C4-2B (cell line): Measurements from ENCODE around the gene RNU11.

Experiments used
- CTCF ChIP-seq: fragments of 450-650 bp; conservative IDR thresholded peaks from 2 replicates; pipeline ENCODE4 v1.5.1; 2017; ENCODE audit warnings: mild to moderate bottlenecking
- ZFX ChIP-seq: fragments of 450-650 bp; IDR thresholded peaks from 2 replicates; pipeline ENCODE4 v1.6.1; 2017

- no peak for TF ChIP-seq CTCF
- TF ChIP-seq ZFX, result peak; percentile 27; the same call in 1 of the 2 replicates
Measured at GRCh38 chr1:28668191-28668955, 20.0 kb downstream of the RNU11 start, which contains the start of gene GMEB1.
